ENCODE results near the gene ARAF.
A peak's percentile ranks its signal among the peaks of the same experiment; 100 is the strongest.

DNA sequence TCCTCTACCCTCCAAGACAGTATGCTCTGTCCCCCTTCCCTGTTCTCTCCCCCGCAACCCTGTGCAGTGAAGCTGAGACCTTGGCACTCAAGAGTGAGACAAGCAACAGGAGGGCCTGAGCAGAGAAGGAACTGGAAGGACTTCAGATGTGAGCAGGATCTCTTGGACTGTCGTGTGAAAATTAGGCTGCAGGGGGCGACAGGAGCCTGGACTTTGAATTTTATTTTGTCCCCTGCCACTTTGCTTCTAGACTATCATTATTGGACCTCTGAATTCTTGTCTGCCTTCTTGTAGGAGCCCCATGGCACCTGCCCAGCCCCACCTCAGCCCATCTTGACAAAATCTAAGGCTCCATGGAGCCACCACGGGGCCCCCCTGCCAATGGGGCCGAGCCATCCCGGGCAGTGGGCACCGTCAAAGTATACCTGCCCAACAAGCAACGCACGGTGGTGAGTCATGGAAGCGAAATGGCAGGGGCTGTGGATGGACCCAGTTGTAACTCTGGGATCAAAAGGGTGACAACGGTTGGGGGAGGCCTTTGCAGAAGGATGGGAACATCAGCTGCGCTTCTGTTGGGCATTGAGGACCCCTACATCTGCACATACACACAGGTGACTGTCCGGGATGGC lies 1.7 kb downstream of the ARAF start:
- TF ChIP-seq EP300 (IDR thresholded peaks at IDR 0.05) (no peak), POLR2AphosphoS2 (conservative IDR thresholded peaks at IDR 0.05; ENCODE audit: low read length) (no peak), POLR2A (IDR thresholded peaks at IDR 0.05; ENCODE audit: low read length) (no peak), SREBF2 (IDR thresholded peaks at IDR 0.05) (no peak)
- TF ChIP-seq, protein P1, sequence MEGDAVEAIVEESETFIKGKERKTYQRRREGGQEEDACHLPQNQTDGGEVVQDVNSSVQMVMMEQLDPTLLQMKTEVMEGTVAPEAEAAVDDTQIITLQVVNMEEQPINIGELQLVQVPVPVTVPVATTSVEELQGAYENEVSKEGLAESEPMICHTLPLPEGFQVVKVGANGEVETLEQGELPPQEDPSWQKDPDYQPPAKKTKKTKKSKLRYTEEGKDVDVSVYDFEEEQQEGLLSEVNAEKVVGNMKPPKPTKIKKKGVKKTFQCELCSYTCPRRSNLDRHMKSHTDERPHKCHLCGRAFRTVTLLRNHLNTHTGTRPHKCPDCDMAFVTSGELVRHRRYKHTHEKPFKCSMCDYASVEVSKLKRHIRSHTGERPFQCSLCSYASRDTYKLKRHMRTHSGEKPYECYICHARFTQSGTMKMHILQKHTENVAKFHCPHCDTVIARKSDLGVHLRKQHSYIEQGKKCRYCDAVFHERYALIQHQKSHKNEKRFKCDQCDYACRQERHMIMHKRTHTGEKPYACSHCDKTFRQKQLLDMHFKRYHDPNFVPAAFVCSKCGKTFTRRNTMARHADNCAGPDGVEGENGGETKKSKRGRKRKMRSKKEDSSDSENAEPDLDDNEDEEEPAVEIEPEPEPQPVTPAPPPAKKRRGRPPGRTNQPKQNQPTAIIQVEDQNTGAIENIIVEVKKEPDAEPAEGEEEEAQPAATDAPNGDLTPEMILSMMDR (IDR thresholded peaks at IDR 0.05), result peak; percentile 21; the same call in 2 of the 3 replicates

All from A549 (cell line).